Fibroblast of gingiva (primary cell): ENCODE data around the gene PDE4B.

Experiments used
- DNase-seq: peaks from one replicate; pipeline ENCODE4 v3.0.0-alpha.2; 2011; ENCODE audit warnings: low read depth

PDE4B gene

DNA sequence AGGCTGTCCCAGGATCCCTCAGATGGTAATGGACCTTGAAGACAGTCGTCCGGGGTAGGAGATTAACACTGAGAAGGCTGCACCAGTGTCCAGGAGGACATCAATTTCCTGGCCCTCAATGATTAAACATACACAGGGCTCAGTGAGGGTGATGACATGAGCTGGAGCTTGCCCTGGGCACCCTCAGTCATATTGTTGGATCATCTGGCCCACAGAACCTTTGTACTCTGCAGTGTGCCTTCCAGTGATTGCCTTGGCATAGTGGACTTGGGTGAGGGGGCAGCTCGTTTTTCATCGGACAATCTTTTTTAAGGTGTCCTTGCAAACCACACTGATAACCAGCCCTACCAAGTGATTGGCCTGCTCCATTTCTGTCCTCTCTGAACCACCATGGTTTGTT is 630.1 kb downstream of the PDE4B start:
- no peak for DNase-seq
